Tibial nerve (tissue), 4 donors: ENCODE data around the gene ZNF341. TPM values are rescaled to one million over a fixed set of nuclear protein-coding genes. Genes with fewer than 3 reads are reported as not detected.
A peak's percentile ranks its signal among the peaks of the same experiment; 100 is the strongest.

Experiments used
- DNase-seq, 2 donors: peaks; one replicate each; pipeline ENCODE4 v3.0.0-alpha.2; 2019; ENCODE audit warnings: low spot score in 2 of 2
- H3K27ac ChIP-seq, 4 donors: fragments of 200-600 bp; sonication (generic) in 3 of 4; one replicate each; pipeline ENCODE4 v1.5.1; 2017 to 2019; ENCODE audit warnings: mild to moderate bottlenecking in 1 of 4
- H3K27me3 ChIP-seq, 2 donors: fragments of 200-600 bp; sonication (generic) in 1 of 2; one replicate each; pipeline versions ENCODE4 v1.5.1 to v1.6.0; 2017 to 2019
- H3K36me3 ChIP-seq, 3 donors: fragments of 200-600 bp; sonication (generic); one replicate each; pipeline ENCODE4 v1.5.1; 2018 to 2019
- H3K4me1 ChIP-seq, 4 donors: fragments of 200-600 bp; sonication (generic) in 3 of 4; one replicate each; pipeline ENCODE4 v1.5.1; 2017 to 2019
- H3K4me3 ChIP-seq, 4 donors: fragments of 200-600 bp; sonication (generic) in 3 of 4; one replicate each; pipeline ENCODE4 v1.5.1; 2017 to 2019; ENCODE audit warnings: mild to moderate bottlenecking in 1 of 4, moderate library complexity in 1 of 4
- H3K9me3 ChIP-seq, 4 donors: fragments of 200-600 bp; sonication (generic) in 3 of 4; one replicate each; pipeline ENCODE4 v1.5.1; 2017 to 2019
- CTCF ChIP-seq, 5 experiments: fragments of 200-600 bp in 3 of 5; fragments of 450-650 bp in 2 of 5; sonication (generic) in 3 of 5; IDR thresholded peaks; one replicate each; pipeline ENCODE4 v1.5.1; 2016 to 2019; ENCODE audit warnings: antibody characterized with exemption in 5 of 5, mild to moderate bottlenecking in 3 of 5, moderate library complexity in 2 of 5
- EP300 ChIP-seq, 2 donors: sonication (generic); formaldehyde crosslinking; IDR thresholded peaks; one replicate each; pipeline ENCODE4 v1.6.1; 2017; ENCODE audit warnings: antibody characterized with exemption in 2 of 2, mild to moderate bottlenecking in 1 of 2
- POLR2A ChIP-seq, 2 donors: fragments of 450-650 bp; IDR thresholded peaks; one replicate each; pipeline ENCODE4 v1.6.1; 2017; ENCODE audit warnings: antibody characterized with exemption in 2 of 2, mild to moderate bottlenecking in 2 of 2, moderate library complexity in 2 of 2
- WGBS, 2 donors: methylation state at CpG; one replicate each; pipeline ENCODE4 v1.1.5; 2018; 5-methylcytosine and 5-hydroxymethylcytosine counted together
- total RNA-seq, 4 donors: library from RNA; depleted of rRNA; stranded (reverse); fragments of >200 nt; gene quantifications; one replicate each; pipeline ENCODE4 v1.1.0, GENCODE V29; 2016

ZNF341 gene
- total RNA-seq, 4 donors from 2014 or later: 1.7 to 4.8 (median 2.1) TPM

GRCh38 chr20:33787253-33787891, 55.6 kb downstream of the ZNF341 start:
- H3K27ac ChIP-seq: no peak overlapping the region
- WGBS, 2 donors: 48 to 53% methylated on average over 9 of the region's 9 CpGs
- TF ChIP-seq POLR2A (IDR thresholded peaks at IDR 0.05): no peak
- no peak for TF ChIP-seq EP300 (IDR thresholded peaks at IDR 0.05)
- no peak for TF ChIP-seq CTCF (IDR thresholded peaks at IDR 0.05)
- no peak for DNase-seq
- H3K4me3 ChIP-seq: no peak overlapping the region
- H3K36me3 ChIP-seq: peaks cover 0 to 64% (median 0%) of the 10 kb centered on the region in 3 donors
- H3K4me1 ChIP-seq: peaks cover 0 to 3% (median 0%) of the 10 kb centered on the region in 4 donors
- no peaks in the 10 kb centered on the region for H3K27me3 ChIP-seq
- H3K9me3 ChIP-seq: no peaks in the 10 kb centered on the region

- Histone ChIP-seq H3K9me3 (no peaks in the 10 kb centered on the region), H3K27ac (no peak overlapping the region), H3K4me3 (no peak overlapping the region), H3K27me3 (no peaks in the 10 kb centered on the region), H3K36me3 (peaks cover 0 to 57% (median 0%) of the 10 kb centered on the region in 3 donors), H3K4me1 (peaks cover 0 to 3% (median 1%) of the 10 kb centered on the region in 4 donors)
- TF ChIP-seq CTCF (IDR thresholded peaks at IDR 0.05) (no peak), EP300 (IDR thresholded peaks at IDR 0.05) (no peak), POLR2A (IDR thresholded peaks at IDR 0.05) (no peak)
- DNase-seq: no peak
- 85 to 86% methylated on average over 12 of the region's 12 CpGs for WGBS, 2 donors
Observed at GRCh38 chr20:33788351-33789049, 56.7 kb downstream of the ZNF341 start.

- Histone ChIP-seq H3K4me1 (peaks cover 0 to 3% (median 1%) of the 10 kb centered on the region in 4 donors), H3K27me3 (no peaks in the 10 kb centered on the region), H3K4me3 (no peak overlapping the region), H3K36me3 (peaks cover 0 to 51% (median 0%) of the 10 kb centered on the region in 3 donors), H3K27ac (peak overlapping the region in 1 of 4 donors; percentile 66), H3K9me3 (no peaks in the 10 kb centered on the region)
- peak in 1 of 2 donors; percentile 20 for DNase-seq
- WGBS, 2 donors: 75 to 84% methylated on average over 8 to 11 of the region's 11 CpGs
- TF ChIP-seq POLR2A (IDR thresholded peaks at IDR 0.05) (no peak), CTCF (IDR thresholded peaks at IDR 0.05) (no peak), EP300 (IDR thresholded peaks at IDR 0.05) (peak in 1 of 2 donors; percentile 12)
Observed at GRCh38 chr20:33789109-33789857, 57.5 kb downstream of the ZNF341 start.

- Histone ChIP-seq H3K36me3 (peaks cover 0 to 46% (median 0%) of the 10 kb centered on the region in 3 donors), H3K27me3 (no peaks in the 10 kb centered on the region), H3K9me3 (no peaks in the 10 kb centered on the region), H3K4me1 (peaks cover 0 to 3% (median 1%) of the 10 kb centered on the region in 4 donors), H3K27ac (peak overlapping the region in 1 of 4 donors; percentile 75), H3K4me3 (no peak overlapping the region)
- WGBS, 2 donors: 70 to 78% methylated on average over 5 of the region's 5 CpGs
- TF ChIP-seq CTCF (IDR thresholded peaks at IDR 0.05) (no peak), POLR2A (IDR thresholded peaks at IDR 0.05) (no peak), EP300 (IDR thresholded peaks at IDR 0.05) (no peak)
- DNase-seq: no peak
Observed at GRCh38 chr20:33789858-33790182, 58.0 kb downstream of the ZNF341 start.
